CD4-positive, alpha-beta T cell (primary cell): ENCODE data around the gene LGALS4. TPM values are rescaled to one million over a fixed set of nuclear protein-coding genes. Genes with fewer than 3 reads are reported as not detected.
"Not testable (repeated sequence)": the region's sequence is repeated elsewhere in the genome, so short reads cannot be mapped to it uniquely, and the experiment has no call there.

Experiments
- ATAC-seq: fragments of 200-7000 bp; cut with Tn5 transposase; one replicate; pipeline ENCODE4 v1.10.0; 2022; ENCODE audit warnings: mild to moderate bottlenecking; ENCODE audit not compliant: poor library complexity
- CTCF ChIA-PET: fragments of 350-600 bp; sonication (Branson Sonifier 250); formaldehyde crosslinking; loops from one replicate; lab custom pipeline; 2021; ENCODE audit warnings: antibody characterized with exemption, inconsistent platforms; lab: Charles Lee
- POLR2A ChIA-PET: fragments of 350-600 bp; sonication (Branson Sonifier 250); formaldehyde crosslinking; loops from one replicate; lab custom pipeline; 2021; ENCODE audit warnings: antibody characterized with exemption, inconsistent platforms; lab: Charles Lee
- DNase-seq, 14 experiments: peaks; one replicate each; pipeline ENCODE4 v3.0.0-alpha.2; 2013 to 2020; ENCODE audit warnings: mixed read lengths in 2 of 14
- H3K27ac ChIP-seq, 2 donors: one replicate each; pipeline versions ENCODE4 v1.5.1 to v1.7.0; 2013; ENCODE audit warnings: low read length in 2 of 2, low read depth in 1 of 2, mild to moderate bottlenecking in 1 of 2
- H3K27me3 ChIP-seq, 2 experiments: 1 replicate in 1 of 2; 2 replicates in 1 of 2; pipeline versions ENCODE4 v1.6.1 to v1.7.0; 2013; ENCODE audit warnings: low read length in 2 of 2, control low read depth in 1 of 2, mild to moderate bottlenecking in 1 of 2, moderate library complexity in 1 of 2; ENCODE audit not compliant: insufficient read depth in 2 of 2, control insufficient read depth in 1 of 2
- H3K36me3 ChIP-seq: one replicate; pipeline ENCODE4 v1.6.1; 2013; ENCODE audit warnings: low read length, control low read depth; ENCODE audit not compliant: insufficient read depth
- H3K4me1 ChIP-seq: one replicate; pipeline ENCODE4 v1.6.1; 2013; ENCODE audit warnings: low read length, control low read depth; ENCODE audit not compliant: insufficient read depth
- H3K4me3 ChIP-seq: one replicate; pipeline ENCODE4 v1.5.1; 2013; ENCODE audit warnings: mild to moderate bottlenecking, low read length, moderate library complexity
- H3K9me3 ChIP-seq, 2 experiments: 1 replicate in 1 of 2; 2 replicates in 1 of 2; pipeline versions ENCODE4 v1.6.1 to v1.7.0; 2013; ENCODE audit warnings: low read length in 2 of 2, mild to moderate bottlenecking in 2 of 2, control low read depth in 1 of 2, moderate library complexity in 1 of 2; ENCODE audit not compliant: control insufficient read depth in 1 of 2, insufficient read depth in 1 of 2
- H3K27ac Mint-ChIP-seq: one replicate; pipeline ENCODE4 v1.8.0; 2020; ENCODE audit warnings: mixed read lengths
- H3K27me3 Mint-ChIP-seq: one replicate; pipeline ENCODE4 v1.8.0; 2021; ENCODE audit warnings: mixed read lengths
- H3K36me3 Mint-ChIP-seq: one replicate; pipeline ENCODE4 v1.8.0; 2021; ENCODE audit warnings: low read depth, mixed read lengths
- H3K4me1 Mint-ChIP-seq: one replicate; pipeline ENCODE4 v1.8.0; 2021; ENCODE audit warnings: low read depth, mixed read lengths
- H3K4me3 Mint-ChIP-seq: one replicate; pipeline ENCODE4 v1.8.0; 2020; ENCODE audit warnings: mild to moderate bottlenecking, mixed read lengths
- H3K9me3 Mint-ChIP-seq: one replicate; pipeline ENCODE4 v1.8.0; 2020; ENCODE audit warnings: mixed read lengths
- CTCF ChIP-seq: fragments of 200-600 bp; IDR thresholded peaks from one replicate; pipeline ENCODE4 v1.8.0; 2022; ENCODE audit warnings: antibody characterized with exemption, mild to moderate bottlenecking
- intact Hi-C, 2 experiments: fragments of 100-400 bp; cut with DNase I in 1 of 2; cut with micrococcal nuclease in 1 of 2; formaldehyde crosslinking; loops; one replicate each; pipeline versions ENCODE4 v1.15.1 to v1.9.0; 2023 to 2025; cut with DNase I, micrococcal nuclease
- total RNA-seq, 174 experiments: library from RNA in 2 of 174; stranded (reverse) in 2 of 174; gene quantifications; one replicate each; pipeline ENCODE4 v1.2.3 and lab custom pipeline; 2021 to 2026

Gene LGALS4
- total RNA-seq, 2 experiments from 2014 or later: 2.3 to 3.1 TPM

DNA sequence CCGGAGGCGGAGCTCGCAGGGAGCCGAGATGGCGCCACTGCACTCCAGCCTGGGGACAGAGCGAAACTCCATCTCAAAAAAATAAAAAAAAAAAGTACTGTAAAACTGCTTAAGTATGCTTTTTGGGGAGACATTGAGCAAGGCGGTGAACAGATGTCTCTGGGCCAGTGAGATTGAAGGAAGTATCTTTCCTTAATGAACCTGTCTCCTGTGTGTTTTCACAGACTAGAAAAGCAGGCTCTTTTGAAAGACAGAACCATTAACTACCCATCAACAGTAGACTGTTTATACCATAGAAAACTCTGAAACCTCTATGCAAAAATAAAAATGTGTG lies 20.3 kb upstream of the LGALS4 start:
- ATAC-seq (no peak), DNase-seq (no peak)
- H3K9me3 Mint-ChIP-seq: no peaks in the 10 kb centered on the region
- intact Hi-C loops: loop anchor here in 1 of 2 experiments (5.0 kb wide), 1 partner anchor 46 kb away; the partner anchor contains the start of gene LGALS7B
- CTCF ChIA-PET: interaction anchor here (0.6 to 1.7 kb wide), 2 partner anchors 16 to 63 kb away, joined by 3 to 8 read pairs; no protein-coding TSS in a partner anchor
- peaks cover 23% of the 10 kb centered on the region for H3K4me1 Mint-ChIP-seq
- no peak overlapping the region for H3K27ac Mint-ChIP-seq
- H3K9me3 ChIP-seq: no peaks in the 10 kb centered on the region
- H3K27me3 Mint-ChIP-seq: no peaks in the 10 kb centered on the region
- POLR2A ChIA-PET: interaction anchor here (1.3 to 3.5 kb wide), 4 partner anchors 9 to 16 kb away, joined by 3 to 61 read pairs (median 20); partner anchors contain the start of gene HNRNPL
- peaks cover 43% of the 10 kb centered on the region for H3K36me3 ChIP-seq
- no peak overlapping the region for H3K27ac ChIP-seq
- H3K36me3 Mint-ChIP-seq: peaks cover 58% of the 10 kb centered on the region
- no peak overlapping the region for H3K4me3 ChIP-seq
- H3K27me3 ChIP-seq: no peaks in the 10 kb centered on the region
- no peak overlapping the region for H3K4me3 Mint-ChIP-seq
- TF ChIP-seq CTCF: no peak
- peaks cover 31% of the 10 kb centered on the region for H3K4me1 ChIP-seq

GRCh38 chr19:38831142-38831605 lies 18.4 kb upstream of the LGALS4 start:
- POLR2A ChIA-PET: interaction anchor here (0.9 to 3.5 kb wide), 15 partner anchors 10 to 457 kb away, joined by 3 to 61 read pairs (median 11); partner anchors contain the start of genes ACTN4, FAM98C, HNRNPL and MRPS12
- Histone ChIP-seq H3K27ac (peak overlapping the region; percentile 69 to 74), H3K27me3 (no peaks in the 10 kb centered on the region), H3K4me3 (peak overlapping the region; percentile 73), H3K36me3 (peaks cover 40% of the 10 kb centered on the region), H3K4me1 (peaks cover 34% of the 10 kb centered on the region), H3K9me3 (no peaks in the 10 kb centered on the region)
- peak overlapping the region; percentile 92 for H3K27ac Mint-ChIP-seq
- peak overlapping the region; percentile 94 for H3K4me3 Mint-ChIP-seq
- no peak for TF ChIP-seq CTCF
- CTCF ChIA-PET: interaction anchor here (0.6 to 2.9 kb wide), 7 partner anchors 11 to 195 kb away, joined by 3 to 15 read pairs (median 5); partner anchors contain the start of genes MRPS12 and SARS2
- peak in 3 of 14 experiments; percentile 7 to 61 (median 44) for DNase-seq
- intact Hi-C loops: loop anchor here (1.0 to 5.0 kb wide), 6 partner anchors 18 to 68 kb away; partner anchors contain the start of genes HNRNPL (in 1 of the 2), LGALS7B (in 1 of the 2), NFKBIB (in 1 of the 2) and SIRT2 (in 1 of the 2)
- no peaks in the 10 kb centered on the region for H3K9me3 Mint-ChIP-seq
- peaks cover 58% of the 10 kb centered on the region for H3K36me3 Mint-ChIP-seq
- H3K27me3 Mint-ChIP-seq: no peaks in the 10 kb centered on the region
- H3K4me1 Mint-ChIP-seq: peaks cover 39% of the 10 kb centered on the region
- ATAC-seq: peak; percentile 7

DNA sequence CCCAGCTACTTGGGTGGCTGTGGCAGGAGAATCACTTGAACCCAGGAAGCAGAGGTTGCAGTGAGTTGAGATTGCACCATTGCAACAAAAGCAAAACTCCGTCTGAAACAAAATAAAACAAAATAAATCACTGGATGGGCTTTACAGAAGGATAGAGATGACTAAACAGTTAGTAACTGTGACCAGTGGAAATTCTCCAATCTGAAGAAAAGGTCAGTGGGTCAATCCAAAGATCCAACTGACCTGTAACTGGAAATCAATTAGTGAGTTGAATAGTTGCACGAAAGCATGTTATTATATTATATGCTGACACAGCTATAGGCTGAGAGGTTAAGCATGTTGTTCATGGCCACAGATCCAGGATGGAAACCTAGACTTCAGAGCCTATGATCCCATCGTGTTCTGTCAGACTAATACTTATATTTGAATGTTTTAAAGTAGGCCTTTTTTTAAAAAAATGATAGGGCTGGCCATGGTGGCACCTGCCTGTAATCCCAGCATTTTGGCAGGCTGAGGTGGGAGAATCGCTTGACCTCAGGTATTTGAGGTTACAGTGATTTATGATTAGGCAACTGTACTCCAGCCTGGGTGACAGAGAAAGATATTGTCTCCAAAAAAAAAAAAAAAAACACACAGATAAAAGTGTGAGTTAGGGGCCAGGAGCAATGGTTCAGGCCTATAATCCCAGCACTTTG lies 17.4 kb upstream of the LGALS4 start:
- Histone ChIP-seq H3K4me3 (no peak overlapping the region), H3K27ac (no peak overlapping the region), H3K9me3 (no peaks in the 10 kb centered on the region), H3K4me1 (peaks cover 34% of the 10 kb centered on the region), H3K36me3 (peaks cover 36% of the 10 kb centered on the region), H3K27me3 (no peaks in the 10 kb centered on the region)
- ChIA-PET POLR2A (interaction anchor here (3.5 kb wide), 1 partner anchor 19 kb away, joined by 61 read pairs; the partner anchor contains the start of gene HNRNPL), CTCF (interaction anchor here (2.9 kb wide), 1 partner anchor 40 kb away, joined by 15 read pairs; no protein-coding TSS in a partner anchor)
- peaks cover 46% of the 10 kb centered on the region for H3K4me1 Mint-ChIP-seq
- H3K27me3 Mint-ChIP-seq: no peaks in the 10 kb centered on the region
- ATAC-seq (no peak), DNase-seq (no peak)
- TF ChIP-seq CTCF: no peak
- H3K36me3 Mint-ChIP-seq: peaks cover 56% of the 10 kb centered on the region
- intact Hi-C loops: loop anchor here (2.0 to 5.0 kb wide), 3 partner anchors 39 to 43 kb away; partner anchors contain the start of gene LGALS7B (in 1 of the 2)
- peak overlapping the region; percentile 94 for H3K4me3 Mint-ChIP-seq
- H3K27ac Mint-ChIP-seq: peak overlapping the region; percentile 92
- no peaks in the 10 kb centered on the region for H3K9me3 Mint-ChIP-seq

DNA sequence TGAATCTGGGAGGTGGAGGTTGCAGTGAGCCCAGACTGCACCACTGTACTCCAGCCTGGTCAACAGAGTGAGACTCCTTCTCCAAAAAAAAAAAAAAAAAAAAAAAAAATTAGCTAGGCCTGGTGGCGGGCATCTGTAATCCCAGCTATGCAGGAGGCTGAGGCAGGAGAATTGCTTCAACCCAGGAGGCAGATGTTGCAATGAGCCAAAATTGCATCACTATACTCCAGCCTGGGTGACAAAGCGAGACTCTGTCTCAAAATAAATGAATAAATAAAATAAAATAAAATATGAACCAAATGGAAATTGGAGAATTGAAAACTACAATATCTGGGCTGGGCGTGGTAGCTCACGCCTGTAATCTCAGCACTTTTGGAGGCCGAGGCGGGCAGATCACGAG lies 16.5 kb upstream of the LGALS4 start:
- ATAC-seq, H3K9me3 Mint-ChIP-seq, H3K27me3 Mint-ChIP-seq, H3K27ac ChIP-seq, H3K9me3 ChIP-seq, intact Hi-C loops, H3K27me3 ChIP-seq, DNase-seq, CTCF ChIA-PET, POLR2A ChIA-PET, H3K27ac Mint-ChIP-seq, H3K4me3 ChIP-seq: not testable (repeated sequence)
- Mint-ChIP-seq H3K4me1 (peaks cover 55% of the 10 kb centered on the region), H3K36me3 (peaks cover 66% of the 10 kb centered on the region), H3K4me3 (peak overlapping the region; percentile 45)
- Histone ChIP-seq H3K4me1 (peaks cover 34% of the 10 kb centered on the region), H3K36me3 (peaks cover 39% of the 10 kb centered on the region)
